Memory B cell (primary cell): Measurements from ENCODE around the gene RNF26.
A peak's percentile ranks its signal among the peaks of the same experiment; 100 is the strongest.

Experiments used
- ATAC-seq: fragments of 150-1000 bp; cut with Tn5 transposase; 2 replicates; pipeline ENCODE4 v1.10.0; 2021; ENCODE audit warnings: low read depth, mild to moderate bottlenecking, moderate library complexity
- DNase-seq, 2 donors: peaks; one replicate each; pipeline ENCODE4 v3.0.0; 2022; ENCODE audit warnings: low spot score in 2 of 2
- H3K27ac Mint-ChIP-seq: one replicate; pipeline ENCODE4 v1.8.0; 2022; ENCODE audit warnings: mild to moderate bottlenecking, moderate library complexity, mixed read lengths
- H3K27me3 Mint-ChIP-seq: one replicate; pipeline ENCODE4 v1.8.0; 2022; ENCODE audit warnings: mixed read lengths
- H3K36me3 Mint-ChIP-seq: one replicate; pipeline ENCODE4 v1.8.0; 2022; ENCODE audit warnings: mild to moderate bottlenecking, mixed read lengths
- H3K4me1 Mint-ChIP-seq: one replicate; pipeline ENCODE4 v1.8.0; 2022; ENCODE audit warnings: mixed read lengths
- H3K4me3 Mint-ChIP-seq: one replicate; pipeline ENCODE4 v1.8.0; 2022; ENCODE audit warnings: mild to moderate bottlenecking, moderate library complexity, mixed read lengths
- H3K9me3 Mint-ChIP-seq: one replicate; pipeline ENCODE4 v1.8.0; 2022; ENCODE audit warnings: mixed read lengths

The RNF26 gene

GRCh38 chr11:119371778-119372182 lies 37.5 kb downstream of the RNF26 start:
- Mint-ChIP-seq H3K36me3 (no peaks in the 10 kb centered on the region), H3K27me3 (peaks cover 20% of the 10 kb centered on the region), H3K4me3 (no peak overlapping the region), H3K9me3 (no peaks in the 10 kb centered on the region), H3K4me1 (no peaks in the 10 kb centered on the region), H3K27ac (no peak overlapping the region)
- ATAC-seq (peak; percentile 54), DNase-seq (no peak)

GRCh38 chr11:119372260-119373058 lies 38.1 kb downstream of the RNF26 start:
- no peaks in the 10 kb centered on the region for H3K36me3 Mint-ChIP-seq

GRCh38 chr11:119373059-119373920 lies 39.0 kb downstream of the RNF26 start:
- Mint-ChIP-seq H3K4me1 (no peaks in the 10 kb centered on the region), H3K9me3 (no peaks in the 10 kb centered on the region), H3K27ac (no peak overlapping the region), H3K4me3 (no peak overlapping the region), H3K27me3 (peaks cover 12% of the 10 kb centered on the region), H3K36me3 (no peaks in the 10 kb centered on the region)
- no peak for DNase-seq
- ATAC-seq, result no peak

More at GRCh38 chr11:119372260-119373058, 38.1 kb downstream of the RNF26 start:
- Mint-ChIP-seq H3K27ac (no peak overlapping the region), H3K4me1 (no peaks in the 10 kb centered on the region), H3K9me3 (no peaks in the 10 kb centered on the region), H3K27me3 (peaks cover 16% of the 10 kb centered on the region), H3K4me3 (no peak overlapping the region)
- ATAC-seq (no peak), DNase-seq (no peak)

GRCh38 chr11:119373921-119374631 lies 39.7 kb downstream of the RNF26 start:
- Mint-ChIP-seq H3K9me3 (no peaks in the 10 kb centered on the region), H3K4me1 (no peaks in the 10 kb centered on the region), H3K27ac (no peak overlapping the region), H3K36me3 (no peaks in the 10 kb centered on the region), H3K27me3 (peaks cover 10% of the 10 kb centered on the region), H3K4me3 (no peak overlapping the region)
- ATAC-seq (no peak), DNase-seq (no peak)

- Mint-ChIP-seq H3K27ac (no peak overlapping the region), H3K36me3 (no peaks in the 10 kb centered on the region), H3K4me1 (no peaks in the 10 kb centered on the region), H3K27me3 (peaks cover 6% of the 10 kb centered on the region), H3K9me3 (no peaks in the 10 kb centered on the region), H3K4me3 (no peak overlapping the region)
- ATAC-seq, result no peak
- no peak for DNase-seq
These were observed 40.5 kb downstream of the RNF26 start for GRCh38 chr11:119374632-119375336.

- no peak overlapping the region for H3K27ac Mint-ChIP-seq
- no peak overlapping the region for H3K4me3 Mint-ChIP-seq
- H3K9me3 Mint-ChIP-seq, result no peaks in the 10 kb centered on the region
- H3K4me1 Mint-ChIP-seq, result no peaks in the 10 kb centered on the region
- DNase-seq (no peak), ATAC-seq (no peak)
- peaks cover 6% of the 10 kb centered on the region for H3K27me3 Mint-ChIP-seq
- no peaks in the 10 kb centered on the region for H3K36me3 Mint-ChIP-seq
These were observed 41.2 kb downstream of the RNF26 start for GRCh38 chr11:119375337-119376196.

GRCh38 chr11:119376197-119376847 lies 42.0 kb downstream of the RNF26 start:
- no peak for ATAC-seq
- no peak overlapping the region for H3K27ac Mint-ChIP-seq

GRCh38 chr11:119377112-119377901 lies 43.0 kb downstream of the RNF26 start:
- no peaks in the 10 kb centered on the region for H3K9me3 Mint-ChIP-seq
- no peak for ATAC-seq
- DNase-seq, result no peak
- no peak overlapping the region for H3K27ac Mint-ChIP-seq
- H3K36me3 Mint-ChIP-seq, result no peaks in the 10 kb centered on the region
- no peak overlapping the region for H3K4me3 Mint-ChIP-seq
- H3K4me1 Mint-ChIP-seq, result peaks cover 4% of the 10 kb centered on the region
- peaks cover 5% of the 10 kb centered on the region for H3K27me3 Mint-ChIP-seq

More at GRCh38 chr11:119376197-119376847, 42.0 kb downstream of the RNF26 start:
- peaks cover 6% of the 10 kb centered on the region for H3K27me3 Mint-ChIP-seq
- H3K4me3 Mint-ChIP-seq, result no peak overlapping the region
- DNase-seq, result no peak
- no peaks in the 10 kb centered on the region for H3K4me1 Mint-ChIP-seq
- no peaks in the 10 kb centered on the region for H3K36me3 Mint-ChIP-seq
- no peaks in the 10 kb centered on the region for H3K9me3 Mint-ChIP-seq

GRCh38 chr11:119377961-119378667 lies 43.8 kb downstream of the RNF26 start:
- Mint-ChIP-seq H3K36me3 (no peaks in the 10 kb centered on the region), H3K9me3 (no peaks in the 10 kb centered on the region), H3K27me3 (peaks cover 5% of the 10 kb centered on the region), H3K4me1 (peaks cover 4% of the 10 kb centered on the region), H3K4me3 (no peak overlapping the region), H3K27ac (no peak overlapping the region)
- ATAC-seq (no peak), DNase-seq (no peak)

GRCh38 chr11:119378851-119379465 lies 44.6 kb downstream of the RNF26 start:
- Mint-ChIP-seq H3K4me3 (no peak overlapping the region), H3K4me1 (peaks cover 4% of the 10 kb centered on the region), H3K9me3 (no peaks in the 10 kb centered on the region), H3K27me3 (peaks cover 4% of the 10 kb centered on the region), H3K36me3 (no peaks in the 10 kb centered on the region), H3K27ac (no peak overlapping the region)
- DNase-seq (no peak), ATAC-seq (no peak)

GRCh38 chr11:119380160-119380826 lies 46.0 kb downstream of the RNF26 start:
- Mint-ChIP-seq H3K4me3 (no peak overlapping the region), H3K27ac (no peak overlapping the region), H3K9me3 (no peaks in the 10 kb centered on the region), H3K27me3 (peaks cover 4% of the 10 kb centered on the region), H3K36me3 (no peaks in the 10 kb centered on the region), H3K4me1 (peaks cover 4% of the 10 kb centered on the region)
- ATAC-seq (no peak), DNase-seq (no peak)
